ENCODE measurements around the gene MAP3K19.

MAP3K19 gene

DNA sequence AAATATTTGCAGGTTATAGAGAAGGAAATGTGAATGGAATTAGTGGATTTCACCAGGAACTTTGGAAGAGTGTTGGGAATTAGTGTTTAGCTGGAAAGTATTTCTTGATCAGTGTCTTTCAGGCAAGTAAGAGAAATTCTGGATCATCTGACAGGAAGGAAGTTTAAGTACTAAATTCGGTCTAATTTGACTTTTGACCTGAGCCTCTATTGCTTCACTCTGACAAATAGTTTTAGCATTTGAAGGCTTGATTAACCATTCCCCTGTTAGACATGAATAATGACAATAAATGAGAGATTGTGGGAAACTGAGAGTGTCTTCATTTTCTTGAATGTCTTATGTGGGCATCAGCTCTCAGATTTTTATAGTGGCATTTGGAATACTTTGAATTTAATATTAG lies 112.6 kb downstream of the MAP3K19 start:
- in situ Hi-C loops (cut with MboI; ENCODE audit: low sequenced_read_pairs) = no loop called here

DNA sequence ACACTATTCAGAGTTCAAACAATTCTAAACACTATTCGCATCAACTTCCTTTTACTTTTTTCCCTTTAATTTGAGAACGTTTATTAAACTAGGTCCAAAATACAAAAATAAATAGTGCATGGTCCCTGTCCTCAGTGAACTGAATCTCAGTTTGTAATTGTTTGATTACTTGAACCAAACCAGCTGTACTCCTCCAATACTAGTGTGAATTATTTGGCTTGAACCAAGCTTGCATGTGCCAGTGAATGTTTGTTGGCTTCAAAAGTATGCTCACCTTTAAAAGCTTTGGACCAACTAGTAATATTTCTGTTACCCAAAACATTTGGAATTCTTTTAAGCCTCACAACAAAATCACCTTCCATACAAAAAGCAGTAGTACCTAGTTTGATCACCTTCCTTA lies 113.1 kb downstream of the MAP3K19 start:
- in situ Hi-C loops (cut with MboI; ENCODE audit: low sequenced_read_pairs) = no loop called here

DNA sequence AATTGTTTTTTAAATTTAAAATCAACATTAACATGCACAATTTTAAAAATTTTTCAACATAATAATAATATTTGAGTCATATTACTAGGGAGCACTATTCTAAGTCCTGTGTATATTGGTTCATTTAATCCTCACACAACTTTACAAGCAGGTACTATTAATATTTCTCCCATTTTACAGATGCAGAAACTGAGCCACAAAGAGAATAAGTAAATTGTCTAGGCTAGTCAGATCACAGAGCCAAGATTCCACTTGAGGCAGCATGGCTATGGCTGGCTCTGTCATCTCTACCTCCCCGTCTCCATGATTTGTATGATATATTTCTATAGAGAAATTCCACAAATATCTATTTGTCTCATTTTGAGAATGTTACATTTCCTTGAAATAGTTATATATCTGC lies 113.5 kb downstream of the MAP3K19 start:
- in situ Hi-C loops (cut with MboI; ENCODE audit: low sequenced_read_pairs) = no loop called here

DNA sequence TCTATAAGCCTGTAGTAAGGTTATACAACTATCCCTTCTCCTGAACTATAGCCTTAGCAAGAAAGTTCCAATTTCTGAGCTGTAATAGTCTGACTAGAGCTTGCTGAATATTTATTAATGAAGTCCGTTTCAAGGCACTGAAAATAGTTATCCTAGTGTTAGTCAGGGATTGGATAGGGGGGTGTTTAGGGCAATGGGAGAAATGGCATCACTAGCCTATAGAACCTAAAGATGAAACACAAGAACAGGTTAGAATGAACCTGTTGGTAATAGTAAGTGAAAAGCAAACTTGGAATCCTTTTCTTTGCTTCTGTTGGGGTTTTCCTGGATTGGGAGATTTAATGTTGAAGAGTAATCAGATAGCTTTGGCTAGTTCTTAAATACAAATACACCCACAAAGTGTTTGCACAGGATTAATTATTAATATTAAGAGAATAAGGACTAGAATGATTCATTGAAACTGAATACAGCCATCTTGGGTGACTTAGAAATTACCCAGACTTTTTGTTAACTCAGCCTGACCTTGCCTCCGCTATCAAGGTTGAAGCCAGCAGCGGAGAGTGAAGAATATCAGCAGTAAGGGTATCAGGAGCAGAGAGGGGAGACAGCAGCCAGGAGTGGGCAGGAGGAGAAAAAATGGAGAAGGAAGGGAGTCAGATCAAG lies 114.3 kb downstream of the MAP3K19 start:
- in situ Hi-C loops (cut with MboI; ENCODE audit: low sequenced_read_pairs) = no loop called here

DNA sequence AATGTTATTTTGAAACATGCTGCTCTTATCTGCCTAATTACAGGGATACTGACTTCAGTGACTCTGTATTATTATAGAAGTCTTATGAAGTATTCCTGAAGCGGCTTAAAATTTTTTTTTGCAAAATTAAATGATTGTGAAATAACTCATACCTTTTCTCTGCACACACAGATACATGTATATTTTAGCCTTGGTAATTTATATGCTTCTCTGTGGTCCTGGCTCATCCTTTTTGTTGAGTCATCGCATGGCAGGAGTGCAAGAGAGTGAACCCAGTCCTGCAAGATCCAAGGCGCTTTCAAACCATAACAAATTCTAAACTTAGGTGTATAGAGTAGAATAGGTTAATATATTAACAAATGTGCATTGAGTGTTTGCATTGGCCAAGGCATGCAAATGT lies 120.1 kb downstream of the MAP3K19 start:
- in situ Hi-C loops (cut with MboI; ENCODE audit: low sequenced_read_pairs) = no loop called here

DNA sequence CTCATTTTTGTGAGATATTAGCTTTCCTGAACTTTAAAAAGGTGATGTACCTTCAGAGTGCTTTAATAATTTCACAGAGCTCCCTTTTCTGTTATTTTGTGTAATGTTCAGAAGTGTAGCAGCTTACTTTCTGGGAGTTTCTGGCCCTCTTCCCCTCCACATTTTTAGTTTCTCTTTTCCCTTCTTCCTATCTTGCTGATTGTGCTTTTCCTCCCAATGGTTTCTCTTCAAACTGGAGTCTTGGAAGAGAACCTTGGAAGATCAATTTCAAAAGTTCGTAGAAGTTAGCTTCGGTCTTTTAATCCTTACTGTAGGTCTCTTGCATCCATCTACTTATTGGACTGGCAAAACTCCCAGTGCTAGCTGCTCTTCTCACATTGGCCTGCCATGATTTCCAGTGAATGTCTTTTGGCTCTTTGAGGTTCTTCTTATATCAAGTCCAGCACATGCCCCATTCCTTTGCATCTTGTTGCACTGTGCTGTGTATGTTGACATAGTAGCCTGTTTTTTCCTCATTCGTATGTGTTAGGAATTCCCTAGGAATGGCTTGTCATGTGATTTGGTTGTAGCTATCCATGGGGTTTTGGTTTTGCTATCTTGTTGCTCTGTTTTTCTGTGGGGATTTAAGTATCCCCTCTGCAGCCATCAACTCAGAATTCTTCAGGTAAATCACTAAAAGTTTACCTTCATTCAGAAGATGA lies 120.9 kb downstream of the MAP3K19 start:
- in situ Hi-C loops (cut with MboI; ENCODE audit: low sequenced_read_pairs) = no loop called here

DNA sequence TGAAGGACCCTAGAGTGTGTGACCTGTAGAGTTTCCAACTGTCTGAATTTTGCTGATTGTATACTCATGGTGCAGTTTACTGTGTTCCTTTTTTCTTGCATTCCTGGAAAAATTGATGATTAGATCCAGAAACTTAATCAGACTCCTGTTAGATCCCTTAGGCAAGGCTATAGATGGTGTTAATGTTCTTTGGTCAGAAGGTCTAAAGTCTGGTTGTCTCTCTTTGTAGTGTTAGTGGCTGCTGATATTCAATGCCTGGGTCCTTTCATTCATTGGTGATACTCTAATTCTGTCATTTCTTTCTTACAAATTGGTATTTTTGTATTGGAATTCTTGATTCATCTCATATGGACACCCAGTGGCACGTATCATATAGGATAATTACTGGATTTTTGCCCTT lies 122.3 kb downstream of the MAP3K19 start:
- in situ Hi-C loops (cut with MboI; ENCODE audit: low sequenced_read_pairs) = no loop called here

DNA sequence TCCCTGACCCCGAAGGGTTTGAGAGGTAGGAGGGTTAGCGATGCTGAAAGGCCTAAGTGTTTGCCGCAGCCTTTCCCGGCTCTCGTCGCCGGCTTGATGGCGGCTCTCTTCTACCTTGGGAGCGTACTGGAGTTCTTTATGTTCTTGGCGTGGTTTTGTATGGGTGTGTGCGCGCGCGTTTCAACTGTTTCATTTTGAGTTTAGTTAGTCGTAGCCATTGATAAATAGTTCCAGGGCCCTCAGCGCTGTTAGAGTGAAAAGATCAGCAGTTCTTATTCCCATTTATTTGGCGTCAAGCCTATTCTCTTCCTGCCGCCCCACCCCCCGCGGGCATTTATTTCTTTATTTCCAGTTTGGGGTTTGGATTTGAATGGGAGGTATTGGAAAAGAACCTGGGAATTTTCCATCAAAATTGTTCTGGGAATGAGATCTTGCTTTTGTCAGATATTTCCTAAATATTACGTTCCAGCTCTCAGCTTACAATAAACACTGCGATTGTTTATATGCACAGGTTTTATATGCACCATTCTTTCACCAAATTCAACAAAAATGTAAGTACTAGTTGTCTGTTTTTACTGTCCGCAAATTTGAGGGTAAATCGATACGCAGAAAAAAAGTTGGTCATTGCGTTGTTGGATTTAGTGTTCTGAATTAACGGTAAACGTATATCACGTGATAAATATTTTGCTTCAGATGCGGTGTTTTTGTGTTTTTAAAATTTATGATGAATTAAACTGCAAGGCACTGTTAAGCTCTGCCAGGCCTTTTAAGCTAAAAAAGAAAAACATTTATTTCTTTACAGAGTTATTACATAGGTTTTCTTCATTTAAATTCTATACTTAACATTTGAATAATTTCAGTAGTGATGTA lies 127.7 kb downstream of the MAP3K19 start:
- in situ Hi-C loops (cut with MboI; ENCODE audit: low sequenced_read_pairs) = no loop called here

DNA sequence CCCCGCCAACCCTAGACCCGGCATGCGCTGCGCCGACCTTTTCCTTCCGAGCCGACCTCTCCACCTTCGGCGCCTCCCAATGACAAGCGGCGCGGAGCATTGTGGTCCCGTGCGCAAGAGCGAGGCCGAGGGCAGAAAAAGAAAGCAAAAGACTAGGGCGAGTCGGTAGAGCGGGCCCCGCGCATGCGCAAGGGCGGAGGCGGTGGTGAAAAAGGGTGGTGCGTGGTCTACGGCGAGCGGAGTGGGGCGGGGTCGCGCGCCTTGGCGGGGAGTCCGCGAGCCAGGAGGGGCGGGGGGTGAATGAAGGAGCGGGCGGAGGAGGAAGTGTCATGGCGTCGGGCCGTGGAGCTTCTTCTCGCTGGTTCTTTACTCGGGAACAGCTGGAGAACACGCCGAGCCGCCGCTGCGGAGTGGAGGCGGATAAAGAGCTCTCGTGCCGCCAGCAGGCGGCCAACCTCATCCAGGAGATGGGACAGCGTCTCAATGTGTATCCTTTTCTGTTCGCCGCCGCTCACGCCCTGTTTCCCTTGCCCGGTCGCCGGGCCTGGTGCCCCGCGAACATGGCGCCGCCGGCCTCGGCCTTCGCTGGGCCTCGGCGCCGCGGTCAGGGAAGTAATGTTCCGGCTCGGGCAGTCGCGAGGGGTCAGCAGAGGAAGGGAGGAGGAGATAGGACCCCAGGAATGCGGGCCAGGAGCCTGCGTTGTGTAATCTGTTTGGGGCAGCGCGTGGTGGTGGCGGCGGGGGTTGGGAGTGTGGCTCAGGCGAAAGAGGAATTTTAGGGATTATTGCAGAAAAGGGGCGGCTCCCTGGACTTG lies 128.5 kb downstream of the MAP3K19 start, which contains the start of gene CCNT2:
CCNT2 (plus strand) TSS at position 297 of the 815 bp plus-strand sequence; CDS start at position 330, 33 bp downstream.
- in situ Hi-C loops (cut with MboI; ENCODE audit: low sequenced_read_pairs) = no loop called here

DNA sequence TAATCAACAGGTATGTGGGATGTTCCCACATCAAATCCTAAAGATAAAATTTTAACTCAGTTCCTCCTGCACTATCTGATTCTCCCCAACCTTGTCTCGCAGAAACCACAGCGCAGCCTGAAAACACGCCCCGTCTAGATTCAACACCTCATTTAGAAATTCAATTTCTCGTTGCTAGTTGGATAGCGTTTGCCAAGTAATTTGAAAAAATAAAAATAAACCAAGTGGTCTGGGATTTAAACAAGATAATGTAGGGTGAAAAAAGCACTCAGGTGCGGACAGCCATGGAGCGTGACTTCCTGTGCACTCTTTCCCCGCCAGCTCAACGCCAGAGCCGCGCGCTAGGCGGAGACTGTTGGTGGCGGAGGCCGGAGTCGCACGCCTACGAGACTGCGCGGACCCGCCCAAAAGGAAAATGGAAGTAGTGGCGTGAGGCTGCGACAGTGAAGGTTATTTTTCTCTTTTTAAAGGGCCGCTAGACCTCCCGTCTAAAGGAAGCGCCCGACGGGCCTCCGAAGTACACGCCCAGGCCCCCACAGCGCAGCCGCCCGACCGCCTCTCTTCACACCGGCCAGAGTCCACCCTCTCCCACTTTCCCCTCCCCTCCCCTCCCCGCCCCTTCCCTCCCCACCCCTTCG lies 129.2 kb downstream of the MAP3K19 start:
- in situ Hi-C loops (cut with MboI; ENCODE audit: low sequenced_read_pairs) = no loop called here

DNA sequence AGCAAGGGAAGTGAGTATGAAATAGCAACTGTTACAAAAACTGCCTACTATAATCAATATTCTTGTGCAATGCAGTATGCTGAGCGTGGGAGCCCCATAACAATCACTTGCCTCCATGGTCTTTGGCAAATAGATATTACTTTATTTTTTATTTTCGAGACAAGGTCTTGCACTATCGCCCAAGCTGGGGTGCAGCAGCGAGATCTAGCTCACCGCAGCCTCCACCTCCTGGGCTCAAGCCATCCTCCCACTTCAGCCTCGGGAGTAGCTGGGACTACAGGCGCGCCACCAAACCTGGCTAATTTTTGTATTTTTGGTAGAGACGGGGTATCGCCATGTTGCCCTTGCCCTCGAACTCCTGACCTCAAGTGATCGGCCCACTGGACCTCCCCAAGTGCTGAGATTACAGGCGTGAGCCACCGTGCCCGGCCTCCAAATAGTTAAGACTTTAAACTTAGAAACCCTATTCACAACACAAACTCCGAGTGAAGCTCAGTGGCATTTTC lies 129.8 kb downstream of the MAP3K19 start:
- in situ Hi-C loops (cut with MboI; ENCODE audit: low sequenced_read_pairs) = no loop called here

Measured in HL-60/S4 treated with phorbol 12-myristate 13-acetate at 8.2 ng/mL for 4 days and 3 days (cell line).